GM18508 (cell line): ENCODE data around the gene MRPL4.

ENCODE experiments used
- ATAC-seq: cut with Tn5 transposase; IDR thresholded peaks from one replicate; pipeline ENCODE4 v1.9.1; 2021; ENCODE audit warnings: moderate number of reproducible peaks; ENCODE audit not compliant: insufficient read depth, unreplicated experiment

MRPL4 gene

GRCh38 chr19:10305139-10305806 lies 53.3 kb downstream of the MRPL4 start:
- no peak for ATAC-seq

- no peak for ATAC-seq
These were observed 54.3 kb downstream of the MRPL4 start for GRCh38 chr19:10306327-10306726.

- ATAC-seq: no peak
These were observed 57.4 kb downstream of the MRPL4 start, which contains the start of gene ZGLP1 for GRCh38 chr19:10309423-10309822. TSS of gene ZGLP1 (minus strand) at chr19:10309815.
